GM23338 (cell line): ENCODE results near the gene ZNF441. TPM values are rescaled to one million over a fixed set of nuclear protein-coding genes. Genes with fewer than 3 reads are reported as not detected.

ENCODE experiments used
- ATAC-seq: fragments of 200-7000 bp; cut with Tn5 transposase; 3 replicates; pipeline ENCODE4 v1.9.1; 2020
- DNase-seq: peaks from one replicate; pipeline ENCODE4 v3.0.0-alpha.2; 2015; ENCODE audit warnings: low spot score
- H2AFZ ChIP-seq: fragments of 200-600 bp; sonication (generic); 2 replicates; pipeline ENCODE4 v1.8.0; 2016; ENCODE audit warnings: antibody characterized with exemption, mild to moderate bottlenecking, moderate library complexity
- H3F3A ChIP-seq: fragments of 200-600 bp; sonication (generic); replicated peaks from 2 replicates; pipeline ENCODE4 v1.8.0; 2017; ENCODE audit warnings: antibody characterized with exemption, mixed run types, low read depth
- H3K27ac ChIP-seq: fragments of 200-600 bp; sonication (generic); 2 replicates; pipeline ENCODE4 v1.6.1; 2016; ENCODE audit warnings: low read depth
- H3K27me3 ChIP-seq: fragments of 200-600 bp; sonication (generic); 2 replicates; pipeline ENCODE4 v1.8.0; 2016; ENCODE audit warnings: mild to moderate bottlenecking, mixed run types, moderate library complexity; ENCODE audit not compliant: insufficient read depth
- H3K36me3 ChIP-seq: fragments of 200-600 bp; sonication (generic); 2 replicates; pipeline ENCODE4 v1.8.0; 2016; ENCODE audit warnings: mild to moderate bottlenecking; ENCODE audit not compliant: insufficient read depth
- H3K4me1 ChIP-seq: fragments of 200-600 bp; sonication (generic); 2 replicates; pipeline ENCODE4 v1.8.0; 2016; ENCODE audit warnings: mild to moderate bottlenecking, moderate library complexity; ENCODE audit not compliant: insufficient read depth
- H3K4me2 ChIP-seq: fragments of 200-600 bp; sonication (generic); 2 replicates; pipeline ENCODE4 v1.7.1; 2017; ENCODE audit warnings: mixed run types
- H3K4me3 ChIP-seq: fragments of 200-600 bp; sonication (generic); 2 replicates; pipeline ENCODE4 v1.6.1; 2016; ENCODE audit warnings: mixed run types
- H3K79me2 ChIP-seq: fragments of 200-600 bp; sonication (generic); replicated peaks from 2 replicates; pipeline ENCODE4 v1.8.0; 2017; ENCODE audit warnings: mild to moderate bottlenecking; ENCODE audit not compliant: insufficient read depth
- H3K9me2 ChIP-seq: fragments of 200-600 bp; sonication (generic); 2 replicates; pipeline ENCODE4 v1.8.0; 2017; ENCODE audit not compliant: insufficient read depth
- H4K20me1 ChIP-seq: fragments of 200-600 bp; sonication (generic); replicated peaks from 2 replicates; pipeline ENCODE4 v1.8.0; 2017; ENCODE audit warnings: mild to moderate bottlenecking; ENCODE audit not compliant: insufficient read depth
- H3K27ac Mint-ChIP-seq: 2 replicates; pipeline ENCODE4 v1.8.0; 2020; ENCODE audit warnings: inconsistent platforms, mild to moderate bottlenecking, moderate library complexity, mixed read lengths
- H3K27me3 Mint-ChIP-seq: 3 replicates; pipeline ENCODE4 v1.8.0; 2022; ENCODE audit warnings: low read depth, mild to moderate bottlenecking, moderate library complexity, mixed read lengths, inconsistent platforms; ENCODE audit not compliant: insufficient read depth, poor library complexity
- H3K36me3 Mint-ChIP-seq: 3 replicates; pipeline ENCODE4 v1.8.0; 2021; ENCODE audit warnings: low read depth, mild to moderate bottlenecking, inconsistent platforms, moderate library complexity, mixed read lengths
- H3K4me1 Mint-ChIP-seq: 3 replicates; pipeline ENCODE4 v1.8.0; 2020; ENCODE audit warnings: mild to moderate bottlenecking, inconsistent platforms, mixed read lengths
- H3K4me3 Mint-ChIP-seq: 3 replicates; pipeline ENCODE4 v1.8.0; 2021; ENCODE audit warnings: moderate library complexity, mild to moderate bottlenecking, inconsistent platforms, mixed read lengths
- H3K9me3 Mint-ChIP-seq: 3 replicates; pipeline ENCODE4 v1.8.0; 2020; ENCODE audit warnings: moderate library complexity, mild to moderate bottlenecking, inconsistent platforms, mixed read lengths
- CREB1 ChIP-seq: fragments of 250-450 bp; sonication (Bioruptor Pico); IDR thresholded peaks from 2 replicates; pipeline ENCODE4 v1.5.0; 2020; ENCODE audit warnings: low read depth, mild to moderate bottlenecking, moderate library complexity
- CTCF ChIP-seq, 2 experiments: fragments of 200-600 bp in 1 of 2; sonication (generic) in 1 of 2; conservative IDR thresholded peaks; 2 replicates each; pipeline versions ENCODE4 v1.5.1 to v1.6.1; 2016 to 2017; ENCODE audit warnings: antibody characterized with exemption in 2 of 2, low read depth in 2 of 2, mild to moderate bottlenecking in 2 of 2, moderate library complexity in 1 of 2
- ETS1 ChIP-seq: IDR thresholded peaks from 2 replicates; pipeline ENCODE4 v1.6.1; 2016; ENCODE audit warnings: antibody characterized with exemption
- EZH2 ChIP-seq: fragments of 200-600 bp; sonication (generic); IDR thresholded peaks from one replicate; pipeline ENCODE4 v1.8.0; 2017; ENCODE audit warnings: antibody characterized with exemption, mild to moderate bottlenecking, low read depth; ENCODE audit not compliant: unreplicated experiment
- EZH2phosphoT487 ChIP-seq: fragments of 200-600 bp; sonication (generic); IDR thresholded peaks from one replicate; pipeline ENCODE4 v1.8.1; 2018; ENCODE audit warnings: antibody characterized with exemption; ENCODE audit not compliant: unreplicated experiment
- JUNB ChIP-seq: IDR thresholded peaks from one replicate; pipeline ENCODE4 v1.6.1; 2016; ENCODE audit warnings: antibody characterized with exemption; ENCODE audit not compliant: unreplicated experiment
- NANOG ChIP-seq: IDR thresholded peaks from 2 replicates; pipeline ENCODE4 v1.6.1; 2016; ENCODE audit warnings: antibody characterized with exemption, borderline replicate concordance
- POLR2AphosphoS5 ChIP-seq: IDR thresholded peaks from 2 replicates; pipeline ENCODE4 v1.6.1; 2016; ENCODE audit warnings: antibody characterized with exemption, low read depth
- REST ChIP-seq: IDR thresholded peaks from one replicate; pipeline ENCODE4 v1.6.1; 2018; ENCODE audit warnings: antibody characterized with exemption; ENCODE audit not compliant: unreplicated experiment
- STAT1 ChIP-seq: IDR thresholded peaks from one replicate; pipeline ENCODE4 v1.6.1; 2016; ENCODE audit warnings: antibody characterized with exemption; ENCODE audit not compliant: unreplicated experiment
- ZNF114 ChIP-seq: fragments of 250-450 bp; sonication (Bioruptor Pico); IDR thresholded peaks from 2 replicates; pipeline ENCODE4 v1.5.0; 2020; ENCODE audit warnings: mild to moderate bottlenecking, moderate library complexity
- ZNF331 ChIP-seq: fragments of 250-450 bp; sonication (Bioruptor Pico); IDR thresholded peaks from 2 replicates; pipeline ENCODE4 v1.5.0; 2020; ENCODE audit warnings: low read depth, mild to moderate bottlenecking, moderate library complexity
- ZNF462 ChIP-seq: fragments of 250-450 bp; sonication (Bioruptor Pico); IDR thresholded peaks from 2 replicates; pipeline ENCODE4 v1.5.0; 2020; ENCODE audit warnings: mild to moderate bottlenecking, moderate library complexity
- polyA plus RNA-seq: library from polyadenylated mRNA; unstranded; fragments of >200 nt; fragmentation: Nextera tagmentation; extraction: Ambion mirVana; gene quantifications from 2 replicates; pipeline ENCODE4 v1.2.1, GENCODE V29; 2016
- total RNA-seq: library from RNA; depleted of rRNA; stranded (reverse); fragments of >200 nt; shearing (Covaris generic); gene quantifications from 2 replicates; pipeline ENCODE4 v1.2.3, GENCODE V29; 2014

Gene ZNF441
- total and polyA plus RNA-seq, 2 experiments from 2014 or later, result 0.40 to 0.52 TPM

GRCh38 chr19:11763611-11764010 lies 3.2 kb upstream of the ZNF441 start:
- no peaks in the 10 kb centered on the region for H3K79me2 ChIP-seq
- TF ChIP-seq EZH2 (no peak), EZH2phosphoT487 (no peak), NANOG (no peak), ETS1 (no peak), CTCF (conservative IDR thresholded peaks at IDR 0.05; ENCODE audit: low read depth in 2 of 2) (no peak), CREB1 (CRISPR knock-in tag) (no peak), STAT1 (no peak), POLR2AphosphoS5 (no peak), REST (no peak), ZNF114 (CRISPR knock-in tag) (no peak), ZNF331 (CRISPR knock-in tag) (no peak), JUNB (no peak), ZNF462 (no peak)
- H4K20me1 ChIP-seq, result no peaks in the 10 kb centered on the region
- no peak overlapping the region for H3K4me3 ChIP-seq
- 0 out of 2 replicates have a peak, but pooled peaks cover 3% of the 10 kb centered on the region for H3K4me1 ChIP-seq
- Mint-ChIP-seq H3K27ac (no peak overlapping the region), H3K27me3 (peaks cover 2% of the 10 kb centered on the region), H3K4me1 (no peaks in the 10 kb centered on the region), H3K4me3 (no peak overlapping the region), H3K36me3 (peaks cover 6% of the 10 kb centered on the region; the same call in 2 of the 3 replicates), H3K9me3 (peaks cover 89% of the 10 kb centered on the region)
- no peak overlapping the region for H3K27ac ChIP-seq
- no peak for ATAC-seq
- peaks cover 23% of the 10 kb centered on the region for H3K27me3 ChIP-seq
- no peaks in the 10 kb centered on the region; the same call in 1 of the 2 replicates for H3K9me2 ChIP-seq
- no peaks in the 10 kb centered on the region for H3K36me3 ChIP-seq
- no peak overlapping the region for H2AFZ ChIP-seq
- DNase-seq, result no peak
- no peaks in the 10 kb centered on the region for H3F3A ChIP-seq
- no peak overlapping the region for H3K4me2 ChIP-seq
